Suprapubic skin (tissue), 3 donors: ENCODE measurements around the gene CTXND1.

ENCODE experiments used
- CTCF ChIP-seq, 2 donors: fragments of 200-600 bp in 1 of 2; fragments of 450-650 bp in 1 of 2; sonication (generic) in 1 of 2; IDR thresholded peaks; one replicate each; pipeline ENCODE4 v1.5.1; 2016 to 2019; ENCODE audit warnings: antibody characterized with exemption in 2 of 2, mild to moderate bottlenecking in 1 of 2, moderate library complexity in 1 of 2
- EP300 ChIP-seq: sonication (generic); formaldehyde crosslinking; IDR thresholded peaks from one replicate; pipeline ENCODE4 v1.6.1; 2017; ENCODE audit warnings: antibody characterized with exemption

- TF ChIP-seq CTCF (IDR thresholded peaks at IDR 0.05) = no peak
- TF ChIP-seq EP300 = no peak
Observed at GRCh38 chr15:80184554-80184953, 67.5 kb downstream of the CTXND1 start.
